ENCODE measurements around the gene GJD2.

GJD2 gene

GRCh38 chr15:34739346-34739745 lies 15.5 kb downstream of the GJD2 start:
- no peak for DNase-seq (ENCODE audit: low read depth)
- no peak overlapping the region for H3K4me3 ChIP-seq (ENCODE audit: low read depth, low read length)
- TF ChIP-seq CTCF (conservative IDR thresholded peaks at IDR 0.05; ENCODE audit: low read depth, low read length) = no peak

- TF ChIP-seq CTCF (conservative IDR thresholded peaks at IDR 0.05; ENCODE audit: low read depth, low read length) = no peak
- no peak overlapping the region for H3K4me3 ChIP-seq (ENCODE audit: low read depth, low read length)
- no peak for DNase-seq (ENCODE audit: low read depth)
These were observed 16.8 kb downstream of the GJD2 start for GRCh38 chr15:34738002-34738401.

GRCh38 chr15:34737477-34737876 lies 17.3 kb downstream of the GJD2 start:
- TF ChIP-seq CTCF (conservative IDR thresholded peaks at IDR 0.05; ENCODE audit: low read depth, low read length) = no peak
- no peak for DNase-seq (ENCODE audit: low read depth)
- H3K4me3 ChIP-seq (ENCODE audit: low read depth, low read length) = no peak overlapping the region

GRCh38 chr15:34734303-34734702 lies 20.5 kb downstream of the GJD2 start:
- TF ChIP-seq CTCF (conservative IDR thresholded peaks at IDR 0.05; ENCODE audit: low read depth, low read length) = no peak
- no peak for DNase-seq (ENCODE audit: low read depth)
- no peak overlapping the region for H3K4me3 ChIP-seq (ENCODE audit: low read depth, low read length)

- DNase-seq (ENCODE audit: low read depth) = no peak
- TF ChIP-seq CTCF (conservative IDR thresholded peaks at IDR 0.05; ENCODE audit: low read depth, low read length) = no peak
- no peak overlapping the region for H3K4me3 ChIP-seq (ENCODE audit: low read depth, low read length)
These were observed 21.2 kb downstream of the GJD2 start for GRCh38 chr15:34733621-34734020.

GRCh38 chr15:34732430-34732829 lies 22.4 kb downstream of the GJD2 start:
- no peak for TF ChIP-seq CTCF (conservative IDR thresholded peaks at IDR 0.05; ENCODE audit: low read depth, low read length)
- DNase-seq (ENCODE audit: low read depth) = no peak
- no peak overlapping the region for H3K4me3 ChIP-seq (ENCODE audit: low read depth, low read length)

- TF ChIP-seq CTCF (conservative IDR thresholded peaks at IDR 0.05; ENCODE audit: low read depth, low read length) = no peak
- DNase-seq (ENCODE audit: low read depth) = no peak
These were observed 24.1 kb downstream of the GJD2 start for GRCh38 chr15:34730701-34731100.

More at GRCh38 chr15:34730701-34731100, 24.1 kb downstream of the GJD2 start:
- H3K4me3 ChIP-seq (ENCODE audit: low read depth, low read length) = no peak overlapping the region
